Measurements from ENCODE around the gene PRPF8. TPM values are rescaled to one million over a fixed set of nuclear protein-coding genes. Genes with fewer than 3 reads are reported as not detected.

PRPF8 gene
- total and polyA plus RNA-seq, 8 donors: 33.6 to 252 (median 147) TPM

- Histone ChIP-seq H3K4me1 (peaks cover 7 to 31% (median 12%) of the 10 kb centered on the region in 4 donors), H3K36me3 (peaks cover 0 to 51% (median 42%) of the 10 kb centered on the region in 4 donors), H3K27me3 (no peaks in the 10 kb centered on the region), H3K27ac (peak overlapping the region; percentile 36 to 68 (median 63)), H3K4me3 (no peak overlapping the region), H3K9me3 (no peaks in the 10 kb centered on the region)
- TF ChIP-seq CTCF (IDR thresholded peaks at IDR 0.05): no peak
- TF ChIP-seq POLR2A (IDR thresholded peaks at IDR 0.05): no peak
- no peak for TF ChIP-seq EP300 (IDR thresholded peaks at IDR 0.05)
- TF ChIP-seq POLR2AphosphoS5 (IDR thresholded peaks at IDR 0.05): peak in 1 of 3 donors; percentile 59
- peak; percentile 52 to 80 for DNase-seq
- intact Hi-C loops (cut with DNase I; ENCODE audit: low total_unique reads): no loop called here
- 47 to 71% (median 49%) methylated on average over 19 to 20 of the region's 20 CpGs for WGBS, 5 donors
Measured at GRCh38 chr17:1617620-1618174, 67.0 kb downstream of the PRPF8 start.

- Histone ChIP-seq H3K36me3 (peaks cover 4 to 56% (median 48%) of the 10 kb centered on the region in 4 donors), H3K9me3 (no peaks in the 10 kb centered on the region), H3K4me3 (no peak overlapping the region), H3K27me3 (no peaks in the 10 kb centered on the region), H3K27ac (no peak overlapping the region), H3K4me1 (peaks cover 6 to 22% (median 8%) of the 10 kb centered on the region in 4 donors)
- intact Hi-C loops (cut with DNase I; ENCODE audit: low total_unique reads): no loop called here
- no peak for TF ChIP-seq CTCF (IDR thresholded peaks at IDR 0.05)
- no peak for TF ChIP-seq EP300 (IDR thresholded peaks at IDR 0.05)
- TF ChIP-seq POLR2A (IDR thresholded peaks at IDR 0.05): no peak
- no peak for TF ChIP-seq POLR2AphosphoS5 (IDR thresholded peaks at IDR 0.05)
- no peak for DNase-seq
- 84 to 88% (median 86%) methylated on average over 9 to 13 of the region's 13 CpGs for WGBS, 5 donors
Measured at GRCh38 chr17:1616101-1616500, 68.6 kb downstream of the PRPF8 start.

GRCh38 chr17:1612400-1612799 is 72.3 kb downstream of the PRPF8 start:
- Histone ChIP-seq H3K36me3 (peaks cover 4 to 59% (median 49%) of the 10 kb centered on the region in 4 donors), H3K4me3 (no peak overlapping the region), H3K4me1 (peaks cover 0 to 12% (median 5%) of the 10 kb centered on the region in 4 donors), H3K27me3 (no peaks in the 10 kb centered on the region), H3K9me3 (no peaks in the 10 kb centered on the region), H3K27ac (peak overlapping the region in 2 of 5 donors; percentile 14 to 27)
- DNase-seq: no peak
- TF ChIP-seq EP300 (IDR thresholded peaks at IDR 0.05) (no peak), POLR2A (IDR thresholded peaks at IDR 0.05) (no peak), POLR2AphosphoS5 (IDR thresholded peaks at IDR 0.05) (no peak), CTCF (IDR thresholded peaks at IDR 0.05) (no peak)
- WGBS, 5 donors: 82 to 92% (median 89%) methylated on average over 16 of the region's 16 CpGs
- intact Hi-C loops (cut with DNase I; ENCODE audit: low total_unique reads): no loop called here

GRCh38 chr17:1611715-1612114 is 73.0 kb downstream of the PRPF8 start:
- peak overlapping the region in 2 of 5 donors; percentile 14 to 27 for H3K27ac ChIP-seq
- H3K36me3 ChIP-seq: peaks cover 4 to 59% (median 49%) of the 10 kb centered on the region in 4 donors
- no peak for TF ChIP-seq POLR2AphosphoS5 (IDR thresholded peaks at IDR 0.05)
- no peak for TF ChIP-seq CTCF (IDR thresholded peaks at IDR 0.05)
- TF ChIP-seq POLR2A (IDR thresholded peaks at IDR 0.05): no peak
- no peak for TF ChIP-seq EP300 (IDR thresholded peaks at IDR 0.05)
- no peak overlapping the region for H3K4me3 ChIP-seq
- 85 to 93% (median 91%) methylated on average over 10 of the region's 10 CpGs for WGBS, 5 donors
- peaks cover 0 to 17% (median 9%) of the 10 kb centered on the region in 4 donors for H3K4me1 ChIP-seq
- H3K9me3 ChIP-seq: no peaks in the 10 kb centered on the region
- intact Hi-C loops (cut with DNase I; ENCODE audit: low total_unique reads): no loop called here
- DNase-seq: no peak
- no peaks in the 10 kb centered on the region for H3K27me3 ChIP-seq
